AG04450 (cell line): ENCODE measurements around the gene GDPD2. TPM values are rescaled to one million over a fixed set of nuclear protein-coding genes. Genes with fewer than 3 reads are reported as not detected.

ENCODE experiments used
- CTCF ChIA-PET: fragments of 300-600, 350-600 bp; formaldehyde crosslinking; extraction: SDS; loops from one replicate; lab custom pipeline; 2022; ENCODE audit warnings: antibody characterized with exemption, inconsistent platforms; lab: Charles Lee
- POLR2A ChIA-PET: fragments of 350-600 bp; formaldehyde crosslinking; extraction: SDS; loops from one replicate; lab custom pipeline; 2021; ENCODE audit warnings: antibody characterized with exemption, inconsistent platforms; lab: Yijun Ruan, JAX
- DNase-seq: peaks from one replicate; pipeline ENCODE4 v3.0.0-alpha.2; 2011; ENCODE audit warnings: low read depth, low spot score
- H3K27ac ChIP-seq: one replicate; pipeline ENCODE4 v1.5.1; 2012; ENCODE audit warnings: low read depth, low read length, control low read depth
- H3K27me3 ChIP-seq: one replicate; pipeline ENCODE4 v1.6.0; 2012; ENCODE audit warnings: low read length; ENCODE audit not compliant: control insufficient read depth, insufficient read depth
- H3K4me3 ChIP-seq: 2 replicates; pipeline ENCODE4 v1.5.1; 2011; ENCODE audit warnings: mild to moderate bottlenecking, low read depth, low read length, control low read depth
- H3K9me3 ChIP-seq: 2 replicates; pipeline ENCODE4 v1.5.1; 2012; ENCODE audit warnings: low read length; ENCODE audit not compliant: control insufficient read depth, insufficient read depth
- CTCF ChIP-seq: IDR thresholded peaks from 2 replicates; pipeline ENCODE4 v1.5.1; 2011; ENCODE audit warnings: low read depth, low read length, control low read depth, inconsistent platforms
- polyA plus RNA-seq: library from polyadenylated mRNA; depleted of rRNA; stranded (reverse); fragments of >200 nt; gene quantifications from 2 replicates; pipeline ENCODE4 v1.2.3, GENCODE V29; 2011

The GDPD2 gene
- polyA plus RNA-seq, 1 experiment: not detected

- ChIA-PET POLR2A (no interaction called here), CTCF (interaction anchor here (0.6 to 3.7 kb wide), 11 partner anchors 10 to 479 kb away, joined by 3 to 19 read pairs (median 4); partner anchors contain the start of genes GDPD2 and IGBP1)
- no peak for TF ChIP-seq CTCF
- no peaks in the 10 kb centered on the region for H3K9me3 ChIP-seq
- H3K27me3 ChIP-seq: no peaks in the 10 kb centered on the region
- no peak for DNase-seq
- H3K4me3 ChIP-seq: peak overlapping the region; percentile 78
- no peak overlapping the region for H3K27ac ChIP-seq
Measured at GRCh38 chrX:70432936-70433847, 10.1 kb downstream of the GDPD2 start.

- Histone ChIP-seq H3K27me3 (no peaks in the 10 kb centered on the region), H3K27ac (peak overlapping the region; percentile 83), H3K4me3 (peak overlapping the region; percentile 78), H3K9me3 (no peaks in the 10 kb centered on the region)
- POLR2A ChIA-PET: no interaction called here
- TF ChIP-seq CTCF: peak; percentile 59
- no peak for DNase-seq
- CTCF ChIA-PET: interaction anchor here (0.6 to 3.7 kb wide), 10 partner anchors 10 to 300 kb away, joined by 3 to 19 read pairs (median 4); partner anchors contain the start of genes GDPD2 and IGBP1
Measured at GRCh38 chrX:70433848-70434351, 10.8 kb downstream of the GDPD2 start.

- Histone ChIP-seq H3K4me3 (peak overlapping the region; percentile 78), H3K27me3 (no peaks in the 10 kb centered on the region), H3K9me3 (no peaks in the 10 kb centered on the region), H3K27ac (peak overlapping the region; percentile 83)
- CTCF ChIA-PET: interaction anchor here (0.6 to 3.7 kb wide), 7 partner anchors 17 to 301 kb away, joined by 3 to 19 read pairs (median 4); partner anchors contain the start of gene IGBP1
- POLR2A ChIA-PET: no interaction called here
- no peak for TF ChIP-seq CTCF
- DNase-seq: peak; percentile 29
Measured at GRCh38 chrX:70434352-70434866, 11.3 kb downstream of the GDPD2 start.

- ChIA-PET CTCF (interaction anchor here (0.6 to 3.7 kb wide), 7 partner anchors 9 to 302 kb away, joined by 3 to 19 read pairs (median 8); partner anchors contain the start of gene IGBP1), POLR2A (no interaction called here)
- Histone ChIP-seq H3K27ac (peak overlapping the region; percentile 65), H3K9me3 (no peaks in the 10 kb centered on the region), H3K4me3 (peak overlapping the region; percentile 78), H3K27me3 (no peaks in the 10 kb centered on the region)
- TF ChIP-seq CTCF: no peak
- no peak for DNase-seq
Measured at GRCh38 chrX:70434914-70435586, 11.9 kb downstream of the GDPD2 start.
